Esophagus mucosa (tissue), 1 donor: Measurements from ENCODE around the gene OR2Y1. TPM values are rescaled to one million over a fixed set of nuclear protein-coding genes. Genes with fewer than 3 reads are reported as not detected.
"Not testable (repeated sequence)": the region's sequence is repeated elsewhere in the genome, so short reads cannot be mapped to it uniquely, and the experiment has no call there.

Experiments
- ATAC-seq: fragments of 200-7000 bp; cut with Tn5 transposase; one replicate; pipeline ENCODE4 v1.9.1; 2020
- total RNA-seq: library from RNA; stranded (reverse); gene quantifications from one replicate; pipeline ENCODE4 v1.2.4, GENCODE V29; 2023
- donor health status: DM: yes; HTN: yes; CAD: no.

OR2Y1 gene, protein sequence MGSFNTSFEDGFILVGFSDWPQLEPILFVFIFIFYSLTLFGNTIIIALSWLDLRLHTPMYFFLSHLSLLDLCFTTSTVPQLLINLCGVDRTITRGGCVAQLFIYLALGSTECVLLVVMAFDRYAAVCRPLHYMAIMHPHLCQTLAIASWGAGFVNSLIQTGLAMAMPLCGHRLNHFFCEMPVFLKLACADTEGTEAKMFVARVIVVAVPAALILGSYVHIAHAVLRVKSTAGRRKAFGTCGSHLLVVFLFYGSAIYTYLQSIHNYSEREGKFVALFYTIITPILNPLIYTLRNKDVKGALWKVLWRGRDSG
- not detected for total RNA-seq

DNA sequence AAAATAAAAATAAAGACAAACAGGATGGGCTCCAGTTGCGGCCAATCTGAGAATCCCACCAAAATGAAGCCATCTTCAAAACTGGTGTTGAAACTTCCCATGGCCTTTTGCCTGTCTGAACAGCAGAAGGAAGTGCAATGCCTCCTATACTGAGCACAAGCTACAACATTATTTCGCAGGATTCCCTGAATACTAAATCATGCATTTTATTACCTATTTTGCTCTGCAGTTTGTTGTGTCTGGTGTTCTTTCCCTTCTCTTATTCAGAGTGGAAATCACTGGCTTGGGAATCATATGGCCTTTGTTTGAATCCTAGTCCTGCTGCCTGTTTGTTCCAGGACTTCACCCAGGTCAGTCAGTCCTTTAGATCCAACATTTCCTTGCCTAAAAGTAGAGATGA lies at the start of gene OR2Y1:
OR2Y1 (minus strand) TSS at position 101 of the 400 bp plus-strand sequence; CDS start at position 101, 0 bp downstream.
- ATAC-seq, result no peak

DNA sequence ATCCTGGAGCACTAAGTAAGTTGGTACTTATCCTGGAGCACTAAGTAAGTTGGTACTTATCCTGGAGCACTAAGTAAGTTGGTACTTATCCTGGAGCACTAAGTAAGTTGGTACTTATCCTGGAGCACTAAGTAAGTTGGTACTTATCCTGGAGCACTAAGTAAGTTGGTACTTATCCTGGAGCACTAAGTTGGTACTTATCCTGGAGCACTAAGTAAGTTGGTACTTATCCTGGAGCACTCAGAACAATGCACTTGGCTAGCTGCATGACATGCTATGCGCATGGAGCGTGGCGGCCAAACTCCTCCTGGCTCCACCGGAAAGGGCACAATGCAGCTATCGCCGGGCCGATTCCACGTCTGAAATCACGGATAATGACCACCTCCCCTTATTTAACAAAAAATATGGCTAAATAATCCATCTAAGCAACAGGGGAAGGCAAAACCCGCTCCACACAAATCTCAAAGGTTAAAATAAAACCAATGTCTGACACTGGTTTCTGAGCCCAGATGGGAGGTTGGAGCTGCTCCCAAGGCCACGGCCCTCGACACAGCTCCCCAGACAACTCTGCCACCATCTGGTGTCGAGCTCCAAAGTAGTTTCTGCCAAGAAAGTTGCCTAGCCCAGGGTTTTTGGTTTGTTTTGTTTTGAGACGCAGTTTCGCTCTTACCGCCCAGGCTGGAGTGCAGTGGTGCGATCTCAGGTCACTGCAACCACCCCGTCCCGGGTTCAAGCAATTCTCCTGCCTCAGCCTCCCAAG lies 49.0 kb upstream of the OR2Y1 start:
- ATAC-seq, result not testable (repeated sequence)

DNA sequence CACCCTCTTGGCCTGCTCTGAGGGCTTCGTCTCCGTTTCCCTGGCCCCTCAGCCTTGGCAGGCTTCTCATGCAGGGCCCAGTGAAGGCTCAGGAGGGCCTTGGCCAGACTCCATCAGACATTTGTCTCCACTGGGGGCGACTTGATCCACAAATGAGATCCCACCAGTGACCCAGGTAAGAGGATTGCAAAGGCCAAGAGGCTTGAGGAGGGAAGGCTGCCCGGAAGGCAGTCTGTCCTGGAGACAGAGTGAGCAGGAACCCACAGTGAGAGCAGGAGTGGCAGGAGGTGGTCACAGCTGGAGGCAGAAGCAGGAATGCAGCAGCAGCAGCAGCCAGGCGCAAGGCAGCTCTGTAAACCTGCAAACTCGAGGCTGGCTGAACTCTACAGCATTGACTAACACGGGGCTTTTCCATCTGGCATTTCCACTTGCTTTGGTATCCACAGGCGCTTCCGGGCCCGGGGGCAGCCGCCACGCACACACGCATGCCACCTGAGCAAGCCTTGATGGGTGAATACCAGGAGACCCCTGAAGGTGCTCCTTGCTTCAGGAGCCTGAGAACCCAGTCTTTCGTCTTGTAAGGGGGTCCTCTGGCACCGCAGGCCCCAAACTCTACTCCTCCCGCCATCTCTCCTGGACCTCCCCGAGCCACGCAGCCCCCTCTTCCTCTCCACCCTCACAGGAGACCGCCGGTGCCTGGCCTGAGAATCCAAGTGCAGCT lies 48.0 kb upstream of the OR2Y1 start:
- no peak for ATAC-seq

DNA sequence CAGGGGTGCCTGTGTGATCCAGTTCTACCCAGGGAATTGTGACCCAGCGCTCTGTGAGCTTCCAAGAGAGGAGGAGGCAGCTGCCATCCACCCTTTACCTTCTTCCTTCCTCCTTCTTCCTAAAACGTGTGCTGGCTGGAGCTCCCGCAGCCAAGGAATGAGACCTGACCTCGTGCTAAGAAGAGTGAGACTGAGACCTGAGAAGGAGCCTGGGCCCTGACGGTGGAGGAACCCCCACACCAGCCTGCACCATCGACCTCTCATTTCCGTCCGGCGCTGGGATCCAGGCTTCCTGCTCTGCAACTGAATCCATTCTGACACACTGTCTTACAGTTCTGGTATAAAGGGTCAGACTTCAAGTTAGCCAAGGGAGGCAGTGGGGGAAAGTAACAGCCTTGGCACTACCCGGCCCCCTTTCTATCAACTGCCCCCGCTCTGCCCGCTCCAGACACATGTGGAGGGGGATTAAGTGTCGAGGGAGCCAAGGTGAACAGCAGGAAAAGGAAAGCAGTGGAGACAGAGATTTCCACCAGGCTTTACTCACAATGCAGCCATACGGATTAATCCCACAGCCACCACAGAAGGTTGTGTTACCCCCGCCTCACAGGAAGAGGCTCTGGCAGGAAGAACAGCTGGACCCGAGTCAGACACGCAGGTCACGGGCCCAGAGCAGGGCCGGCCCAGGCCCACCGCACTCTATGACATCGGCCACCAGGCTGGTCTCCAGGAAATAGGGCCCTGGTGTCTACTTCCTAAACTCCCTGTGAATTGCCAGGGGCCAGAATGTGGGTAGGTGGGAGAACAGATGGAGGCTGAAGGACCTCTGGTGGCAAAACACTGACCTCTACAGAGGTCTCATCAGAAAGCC lies 46.9 kb upstream of the OR2Y1 start:
- ATAC-seq, result no peak

DNA sequence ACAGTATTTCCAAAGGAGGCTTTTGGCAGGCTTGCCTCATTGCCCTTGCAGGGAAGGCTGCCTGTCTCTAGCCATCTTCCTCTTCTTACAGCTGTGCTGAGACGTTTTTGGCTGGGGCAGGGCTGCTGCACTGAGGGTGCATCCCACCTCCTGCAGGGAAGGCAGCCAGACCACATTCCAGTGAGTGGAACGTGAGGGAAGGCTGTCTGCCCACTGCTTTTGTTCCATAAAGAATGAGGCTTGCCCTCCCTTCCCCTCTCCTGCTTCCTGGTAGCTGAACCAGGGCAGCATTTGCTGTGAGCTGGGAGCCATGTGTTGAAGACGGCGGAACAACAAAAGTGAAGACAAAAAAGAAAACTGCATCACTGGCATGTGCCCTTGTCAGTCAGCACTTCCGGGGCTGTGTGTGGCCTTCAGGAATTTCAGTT lies 46.0 kb upstream of the OR2Y1 start:
- peak; percentile 54 for ATAC-seq

DNA sequence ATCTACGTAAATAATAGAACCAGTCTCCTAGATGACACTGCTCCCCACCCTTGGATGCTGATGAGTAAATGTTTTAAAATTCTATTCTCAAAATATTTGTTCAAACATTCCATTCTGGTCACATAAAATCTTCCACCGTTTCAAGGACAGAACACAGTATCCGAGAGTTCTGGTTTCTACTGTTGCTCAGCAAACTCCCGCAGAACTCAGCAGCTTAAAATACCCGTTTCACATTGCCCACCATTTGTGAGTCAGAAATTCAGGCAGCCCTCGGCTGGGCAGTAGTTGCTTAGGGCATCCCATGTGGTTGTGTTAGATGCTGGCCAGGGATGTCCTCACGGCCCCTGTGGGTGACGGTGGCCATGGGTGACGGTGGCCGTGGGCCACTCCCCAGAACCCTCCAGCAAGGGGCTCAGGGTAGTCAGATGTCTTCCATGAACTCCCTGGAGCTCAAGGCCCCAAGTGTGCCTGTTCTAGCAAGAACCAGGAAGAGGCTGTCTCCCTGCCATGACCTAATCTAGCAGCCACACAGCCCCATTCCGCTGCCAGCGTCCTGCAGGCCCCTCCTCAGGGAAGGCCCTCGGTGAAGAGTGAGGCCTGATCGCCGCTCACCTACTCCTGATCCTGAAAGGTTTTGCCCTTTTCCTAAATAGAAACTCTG lies 45.4 kb upstream of the OR2Y1 start:
- peak; percentile 58 for ATAC-seq

DNA sequence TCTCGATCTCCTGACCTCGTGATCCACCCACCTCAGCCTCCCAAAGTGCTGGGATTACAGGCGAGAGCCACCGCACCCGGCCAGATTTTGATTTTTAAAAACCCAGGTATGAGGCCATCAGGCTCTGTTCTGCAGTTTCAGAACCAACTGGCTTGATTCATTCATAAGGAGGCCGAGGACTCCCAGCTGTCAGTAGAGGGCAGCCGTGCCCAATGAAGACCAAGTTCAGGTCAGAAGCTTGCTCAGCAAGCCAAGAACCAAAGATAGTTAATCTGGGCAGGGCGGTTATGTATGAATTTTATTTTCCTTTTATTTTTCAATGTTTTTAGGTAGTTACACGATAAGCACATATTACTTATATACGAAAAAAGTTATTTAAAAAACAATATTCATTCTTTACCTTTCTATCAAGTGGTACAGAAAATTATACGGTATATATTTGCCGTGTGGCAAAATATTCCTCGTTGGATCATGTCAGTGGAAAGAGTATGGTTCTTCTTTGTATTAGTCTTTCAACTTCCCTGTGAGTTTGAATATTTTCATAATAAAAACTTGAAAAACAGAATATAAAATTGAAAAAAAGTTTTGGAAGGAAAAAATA lies 44.7 kb upstream of the OR2Y1 start:
- ATAC-seq, result peak; percentile 73

DNA sequence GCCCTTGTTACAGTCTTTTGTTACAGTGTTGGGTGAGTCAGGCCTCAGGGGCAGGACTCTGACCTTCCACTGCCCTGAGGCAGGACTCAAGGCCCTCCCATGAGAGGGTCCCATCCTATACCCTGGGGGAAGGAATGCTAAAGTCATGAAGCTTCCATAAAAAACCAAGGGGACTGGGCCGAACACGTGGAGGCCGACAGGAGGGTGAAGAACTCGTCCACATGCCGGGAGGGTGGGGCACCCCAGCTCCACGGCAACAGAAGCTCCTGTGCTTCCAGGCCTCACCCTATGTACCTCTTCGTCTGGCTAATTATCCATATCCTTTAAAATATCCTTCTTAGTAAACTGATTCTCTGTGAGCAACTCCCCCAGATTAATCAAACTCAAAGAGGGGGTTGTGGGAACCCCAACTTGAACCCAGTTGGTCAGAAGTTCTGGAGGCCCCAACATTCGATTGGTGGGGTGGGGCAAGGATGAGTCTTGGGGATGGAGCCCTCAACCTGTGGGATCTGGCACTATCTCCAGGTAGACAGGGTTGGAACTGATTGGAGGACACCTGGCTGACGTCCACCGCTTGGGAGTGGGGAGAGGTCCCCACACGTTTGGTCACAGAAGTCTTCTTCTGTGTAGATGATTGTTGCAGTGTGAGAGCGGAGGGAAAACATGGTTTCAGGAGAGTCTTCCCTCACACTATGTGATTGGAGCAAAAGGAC lies 43.6 kb upstream of the OR2Y1 start:
- no peak for ATAC-seq

DNA sequence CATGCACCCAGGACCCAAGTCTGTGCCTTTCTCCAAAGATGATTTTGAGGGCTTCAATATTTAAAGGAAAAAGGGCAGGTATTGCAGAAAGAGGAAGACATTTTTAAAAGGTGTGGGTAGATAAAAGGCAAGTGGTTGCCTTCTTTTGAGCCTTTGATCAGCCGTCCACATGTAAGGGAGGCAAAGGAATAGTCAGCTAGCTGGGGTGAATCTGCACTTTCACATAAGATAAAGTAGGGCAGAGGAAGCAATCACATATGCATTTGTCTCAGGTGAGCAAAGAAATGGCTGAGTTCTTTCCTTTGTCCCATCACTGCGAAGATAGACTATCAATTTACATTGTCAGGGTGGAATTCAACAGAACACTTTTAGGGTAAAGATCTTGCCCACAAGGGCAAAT lies 42.9 kb upstream of the OR2Y1 start:
- ATAC-seq, result no peak

DNA sequence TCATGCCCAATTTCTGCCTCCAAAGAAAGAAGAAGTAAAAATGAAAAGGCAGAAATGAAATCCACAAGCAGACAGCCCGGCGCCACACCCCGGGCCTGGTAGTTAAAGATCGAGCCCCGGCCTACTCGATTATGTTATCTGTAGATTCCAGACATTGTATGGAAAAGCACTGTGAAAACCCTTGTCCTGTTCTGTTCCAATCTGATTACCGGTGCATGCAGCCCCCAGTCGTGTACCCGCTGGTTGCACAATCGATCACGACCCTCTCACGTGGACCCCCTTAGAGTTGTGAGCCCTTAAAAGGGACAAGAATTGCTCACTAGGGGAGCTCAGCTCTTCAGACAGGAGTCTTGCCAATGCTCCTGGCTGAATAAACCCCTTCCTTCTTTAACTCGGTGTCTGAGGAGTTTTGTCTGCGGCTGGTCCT lies 42.1 kb upstream of the OR2Y1 start:
- not testable (repeated sequence) for ATAC-seq

DNA sequence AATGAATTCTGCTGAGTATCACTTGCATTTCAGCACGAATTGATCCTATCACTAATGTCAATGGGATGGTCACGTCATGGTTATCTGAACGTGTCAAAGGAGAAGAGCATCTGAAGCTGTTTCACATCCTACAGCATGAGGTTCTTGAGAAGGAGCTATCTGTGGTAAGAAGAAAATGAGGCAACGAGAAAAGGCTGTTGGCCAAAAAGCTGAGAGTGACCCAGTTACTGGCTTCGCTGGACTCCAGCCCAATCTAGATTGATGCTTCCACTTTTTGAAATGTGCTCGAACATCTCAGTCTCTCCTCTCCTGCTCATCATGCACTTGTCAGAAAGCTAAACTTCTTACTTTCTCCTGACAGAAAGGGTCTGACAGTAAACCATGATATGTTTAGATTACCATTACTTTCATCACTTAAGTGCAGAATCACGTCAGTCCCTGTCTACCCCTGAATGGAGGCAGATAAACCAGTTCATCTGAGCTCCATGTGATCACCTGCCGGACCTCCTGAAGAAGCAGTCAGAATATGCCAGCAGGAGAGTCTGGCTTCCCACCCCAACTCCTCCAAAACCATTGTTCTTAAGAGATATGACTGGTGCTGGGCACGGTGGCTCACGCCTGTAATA lies 40.2 kb upstream of the OR2Y1 start:
- ATAC-seq, result no peak

DNA sequence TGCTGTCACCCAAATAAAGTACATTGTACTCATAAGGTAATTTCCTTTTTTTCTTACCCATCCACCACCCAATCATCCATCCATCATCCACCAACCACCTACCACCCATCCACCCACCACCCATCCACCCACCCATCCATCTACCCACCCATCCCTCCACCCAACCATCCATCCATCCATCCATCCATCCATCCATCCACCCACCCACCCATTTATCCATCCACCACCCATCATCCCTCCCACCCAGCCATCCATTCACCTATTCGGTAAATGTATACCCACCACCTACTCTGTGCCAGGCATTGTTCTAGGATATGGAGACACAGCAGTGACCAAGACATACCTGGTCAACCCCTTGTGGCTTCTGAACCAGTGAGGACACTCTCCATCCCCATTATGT lies 37.6 kb upstream of the OR2Y1 start:
- ATAC-seq, result no peak

DNA sequence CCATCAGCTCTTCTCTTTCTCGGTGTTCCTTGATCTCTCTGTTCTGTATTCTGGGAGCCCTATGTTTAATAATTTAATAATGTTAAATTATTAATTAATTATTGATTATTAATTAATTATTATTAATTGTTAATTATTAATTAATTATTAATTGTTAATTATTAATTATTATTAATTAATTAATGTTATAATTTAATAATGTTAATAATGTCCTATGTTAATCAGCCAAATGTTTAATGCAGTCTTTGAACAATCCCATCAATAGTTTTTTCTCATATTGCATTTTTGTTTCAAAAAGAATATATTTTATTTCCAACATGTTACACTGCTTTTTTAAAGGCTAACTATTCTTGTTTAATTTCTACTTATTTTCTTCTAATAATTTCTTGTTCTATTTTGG lies 36.5 kb upstream of the OR2Y1 start:
- ATAC-seq, result no peak

DNA sequence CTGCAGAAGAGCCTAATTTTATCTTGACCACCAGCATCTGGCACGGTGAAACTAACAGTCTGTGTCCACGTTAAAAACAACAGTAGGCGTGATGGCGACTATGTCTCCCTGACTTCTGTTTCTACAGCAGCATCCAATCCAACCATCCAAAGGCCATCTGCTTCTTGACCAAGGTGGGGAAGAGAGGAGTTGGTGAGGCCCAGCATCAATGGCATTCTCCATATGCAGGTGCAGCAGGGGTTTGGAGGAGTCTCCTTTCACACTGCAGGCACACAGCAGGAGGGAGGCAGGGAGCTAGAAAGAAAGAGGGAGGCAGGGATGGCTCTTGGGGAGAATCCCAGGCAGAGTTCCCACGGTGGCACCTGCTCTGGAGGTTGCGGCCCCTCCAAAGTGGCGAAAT lies 35.8 kb upstream of the OR2Y1 start:
- ATAC-seq, result no peak

DNA sequence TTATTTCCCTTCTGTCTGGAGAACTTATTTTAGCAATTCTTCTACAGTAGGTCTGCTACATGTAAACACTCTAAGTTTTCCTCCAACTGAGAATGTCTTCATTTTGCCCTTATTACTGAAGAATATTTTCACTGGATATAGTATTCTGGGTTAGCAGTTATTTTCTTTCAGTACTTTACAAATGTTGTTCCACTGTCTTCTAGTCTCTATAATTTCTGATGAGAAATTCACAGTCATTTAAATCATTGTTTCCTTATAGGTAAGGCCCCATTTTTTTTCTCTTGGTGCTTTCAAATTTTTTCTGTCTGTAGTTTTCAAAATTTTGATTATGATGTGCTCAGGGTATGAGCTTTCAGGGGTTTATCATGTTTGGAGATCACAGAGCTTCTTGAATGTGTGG lies 32.0 kb upstream of the OR2Y1 start:
- ATAC-seq, result no peak

DNA sequence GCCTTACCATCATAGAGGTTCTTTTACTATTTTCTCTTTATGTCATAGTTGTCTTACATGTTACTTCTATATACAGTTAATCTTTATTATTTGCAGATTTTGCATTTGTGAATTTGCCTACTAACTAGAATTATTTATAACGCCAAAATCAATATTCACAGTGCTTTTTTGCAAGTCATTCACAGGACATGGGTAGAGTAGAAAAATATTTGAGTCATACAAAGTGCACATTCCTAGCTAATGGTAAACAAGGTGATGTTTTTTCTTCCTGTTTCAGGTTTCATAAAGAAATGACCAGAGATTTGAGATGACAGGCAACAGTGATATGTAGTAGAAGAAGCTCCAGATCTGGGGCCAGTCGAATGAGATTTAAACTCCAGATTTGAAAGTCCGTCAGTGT lies 30.0 kb upstream of the OR2Y1 start:
- no peak for ATAC-seq

DNA sequence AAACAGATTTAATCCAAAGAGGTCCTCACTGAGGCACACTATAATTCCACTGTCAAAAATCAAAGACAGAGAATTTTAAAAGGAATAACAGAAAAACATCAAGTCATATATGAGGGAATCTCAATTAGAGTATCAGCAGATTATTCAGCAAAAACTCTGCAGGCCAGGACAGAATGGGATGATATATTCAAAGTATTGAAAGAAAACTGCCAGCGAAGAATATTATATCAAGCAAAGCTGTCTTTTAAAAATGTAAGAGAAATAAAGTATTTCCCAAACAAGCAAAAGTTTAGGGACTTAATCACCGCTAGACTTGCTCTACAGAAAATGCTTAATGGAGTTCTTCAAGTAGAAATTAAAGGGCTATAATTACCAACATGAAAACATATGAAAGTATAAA lies 15.7 kb upstream of the OR2Y1 start:
- no peak for ATAC-seq

DNA sequence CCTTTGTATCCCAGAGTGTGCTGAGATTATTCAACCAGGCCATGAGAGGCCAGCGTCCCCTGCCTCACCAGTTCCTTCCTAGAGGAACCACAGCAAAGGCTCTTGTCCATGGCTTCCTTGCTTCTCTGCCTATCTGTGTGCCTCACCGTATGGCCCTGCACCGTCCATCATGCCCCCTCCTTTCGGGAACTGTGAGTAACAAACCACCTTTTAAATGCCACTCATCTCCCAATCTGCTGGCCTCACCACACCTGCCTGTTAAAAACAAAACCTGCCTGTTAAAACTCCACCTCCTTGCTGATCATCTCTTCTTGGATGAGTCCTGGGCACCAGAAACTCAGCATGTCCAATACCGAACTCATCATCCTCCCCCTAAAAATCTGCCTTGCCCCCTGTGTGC lies 4.4 kb upstream of the OR2Y1 start:
- no peak for ATAC-seq

DNA sequence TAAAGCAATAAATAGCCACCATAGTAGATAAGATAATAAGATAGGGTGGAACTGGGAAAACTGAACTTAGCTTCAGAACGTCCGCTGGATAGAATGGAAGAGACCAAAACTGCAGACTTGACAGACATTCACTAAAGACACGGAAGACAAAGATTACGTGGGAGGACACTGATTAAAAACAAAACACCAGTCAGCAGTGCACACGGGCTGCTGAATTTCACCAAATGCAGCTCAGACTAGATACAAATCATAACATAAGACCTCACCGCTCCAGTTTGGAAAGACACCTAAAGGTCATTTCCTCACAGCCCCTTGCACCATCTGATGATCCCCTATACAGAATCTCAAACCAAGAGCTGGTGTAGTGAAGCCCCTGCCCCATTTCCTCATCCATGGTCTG lies 2.9 kb upstream of the OR2Y1 start:
- no peak for ATAC-seq

DNA sequence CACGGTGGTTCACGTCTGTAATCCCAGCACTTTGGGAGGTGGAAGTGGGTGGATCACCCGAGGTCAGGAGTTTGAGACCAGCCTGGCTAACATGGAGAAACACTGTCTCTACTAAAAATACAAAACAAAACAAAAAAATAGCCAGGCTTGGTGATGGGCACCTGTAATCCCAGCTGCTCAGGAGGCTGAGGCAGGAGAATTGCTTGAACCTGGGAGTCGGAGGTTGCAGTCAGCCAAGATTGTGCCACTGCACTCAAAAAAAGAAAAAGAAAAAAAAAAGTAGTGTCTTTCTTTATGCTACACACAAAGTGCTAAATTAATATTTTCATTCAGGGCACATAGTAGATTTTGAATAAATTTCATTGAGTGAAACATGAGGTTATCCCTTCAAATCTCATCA lies 1.1 kb upstream of the OR2Y1 start:
- ATAC-seq, result not testable (repeated sequence)
